Ishikawa (cell line): Measurements from ENCODE around the gene HLCS.

Experiments
- CEBPB ChIP-seq: IDR thresholded peaks from 2 replicates; pipeline ENCODE4 v1.6.1; 2012
- CREB1 ChIP-seq: IDR thresholded peaks from 2 replicates; pipeline ENCODE4 v1.6.1; 2012; ENCODE audit warnings: low read depth
- EGR1 ChIP-seq: IDR thresholded peaks from 2 replicates; pipeline ENCODE4 v1.6.1; 2012
- EP300 ChIP-seq: IDR thresholded peaks from 2 replicates; pipeline ENCODE4 v1.6.1; 2012; ENCODE audit warnings: borderline replicate concordance
- FOXM1 ChIP-seq: IDR thresholded peaks from 2 replicates; pipeline ENCODE4 v1.6.1; 2012; ENCODE audit warnings: low read depth, borderline replicate concordance
- NFIC ChIP-seq: IDR thresholded peaks from 2 replicates; pipeline ENCODE4 v1.6.1; 2012
- RAD21 ChIP-seq: IDR thresholded peaks from 2 replicates; pipeline ENCODE4 v1.6.1; 2012; ENCODE audit warnings: low read depth
- TAF1 ChIP-seq: IDR thresholded peaks from 2 replicates; pipeline ENCODE4 v1.6.1; 2012; ENCODE audit warnings: low read depth, mild to moderate bottlenecking
- TCF12 ChIP-seq: IDR thresholded peaks from 2 replicates; pipeline ENCODE4 v1.6.1; 2012; ENCODE audit warnings: low read depth
- TEAD4 ChIP-seq: IDR thresholded peaks from 2 replicates; pipeline ENCODE4 v1.6.1; 2012
- YY1 ChIP-seq: IDR thresholded peaks from 2 replicates; pipeline ENCODE4 v1.6.1; 2012; ENCODE audit warnings: low read depth
- ZBTB7A ChIP-seq: IDR thresholded peaks from 2 replicates; pipeline ENCODE4 v1.6.1; 2012; ENCODE audit warnings: low read depth
- TF ChIP-seq, protein P1 (sequence below): IDR thresholded peaks from 2 replicates; pipeline ENCODE4 v1.6.1; 2012
- TF ChIP-seq, protein P2 (sequence below): IDR thresholded peaks from 2 replicates; pipeline ENCODE4 v1.6.1; 2012; ENCODE audit warnings: low read depth, mild to moderate bottlenecking
- TF ChIP-seq, protein P3 (sequence below): IDR thresholded peaks from 2 replicates; pipeline ENCODE4 v1.6.1; 2012

Gene HLCS

DNA sequence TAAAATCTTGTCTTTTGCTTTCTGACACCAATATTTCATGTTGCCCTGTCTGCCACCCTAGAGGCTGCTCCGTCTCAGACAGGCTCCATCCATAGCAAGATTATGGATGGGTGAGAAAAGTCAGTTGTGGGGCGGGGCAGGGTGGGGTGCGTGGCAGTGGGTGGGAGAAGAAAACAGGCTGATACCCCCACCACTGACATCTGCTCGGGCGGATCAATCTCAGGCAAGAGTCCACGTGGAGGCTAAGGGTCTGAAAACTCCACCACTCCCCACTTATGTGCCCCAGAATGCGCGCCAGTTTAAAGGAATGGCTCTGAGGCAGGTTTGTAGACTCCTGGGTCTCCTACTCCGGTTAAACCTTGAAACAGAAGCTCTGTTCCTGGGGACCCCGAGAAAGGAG is 101.5 kb downstream of the HLCS start:
- TF ChIP-seq EP300 = no peak
- TF ChIP-seq, protein P1, sequence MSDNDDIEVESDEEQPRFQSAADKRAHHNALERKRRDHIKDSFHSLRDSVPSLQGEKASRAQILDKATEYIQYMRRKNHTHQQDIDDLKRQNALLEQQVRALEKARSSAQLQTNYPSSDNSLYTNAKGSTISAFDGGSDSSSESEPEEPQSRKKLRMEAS = no peak
- TF ChIP-seq, protein P2, sequence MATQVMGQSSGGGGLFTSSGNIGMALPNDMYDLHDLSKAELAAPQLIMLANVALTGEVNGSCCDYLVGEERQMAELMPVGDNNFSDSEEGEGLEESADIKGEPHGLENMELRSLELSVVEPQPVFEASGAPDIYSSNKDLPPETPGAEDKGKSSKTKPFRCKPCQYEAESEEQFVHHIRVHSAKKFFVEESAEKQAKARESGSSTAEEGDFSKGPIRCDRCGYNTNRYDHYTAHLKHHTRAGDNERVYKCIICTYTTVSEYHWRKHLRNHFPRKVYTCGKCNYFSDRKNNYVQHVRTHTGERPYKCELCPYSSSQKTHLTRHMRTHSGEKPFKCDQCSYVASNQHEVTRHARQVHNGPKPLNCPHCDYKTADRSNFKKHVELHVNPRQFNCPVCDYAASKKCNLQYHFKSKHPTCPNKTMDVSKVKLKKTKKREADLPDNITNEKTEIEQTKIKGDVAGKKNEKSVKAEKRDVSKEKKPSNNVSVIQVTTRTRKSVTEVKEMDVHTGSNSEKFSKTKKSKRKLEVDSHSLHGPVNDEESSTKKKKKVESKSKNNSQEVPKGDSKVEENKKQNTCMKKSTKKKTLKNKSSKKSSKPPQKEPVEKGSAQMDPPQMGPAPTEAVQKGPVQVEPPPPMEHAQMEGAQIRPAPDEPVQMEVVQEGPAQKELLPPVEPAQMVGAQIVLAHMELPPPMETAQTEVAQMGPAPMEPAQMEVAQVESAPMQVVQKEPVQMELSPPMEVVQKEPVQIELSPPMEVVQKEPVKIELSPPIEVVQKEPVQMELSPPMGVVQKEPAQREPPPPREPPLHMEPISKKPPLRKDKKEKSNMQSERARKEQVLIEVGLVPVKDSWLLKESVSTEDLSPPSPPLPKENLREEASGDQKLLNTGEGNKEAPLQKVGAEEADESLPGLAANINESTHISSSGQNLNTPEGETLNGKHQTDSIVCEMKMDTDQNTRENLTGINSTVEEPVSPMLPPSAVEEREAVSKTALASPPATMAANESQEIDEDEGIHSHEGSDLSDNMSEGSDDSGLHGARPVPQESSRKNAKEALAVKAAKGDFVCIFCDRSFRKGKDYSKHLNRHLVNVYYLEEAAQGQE = no peak

DNA sequence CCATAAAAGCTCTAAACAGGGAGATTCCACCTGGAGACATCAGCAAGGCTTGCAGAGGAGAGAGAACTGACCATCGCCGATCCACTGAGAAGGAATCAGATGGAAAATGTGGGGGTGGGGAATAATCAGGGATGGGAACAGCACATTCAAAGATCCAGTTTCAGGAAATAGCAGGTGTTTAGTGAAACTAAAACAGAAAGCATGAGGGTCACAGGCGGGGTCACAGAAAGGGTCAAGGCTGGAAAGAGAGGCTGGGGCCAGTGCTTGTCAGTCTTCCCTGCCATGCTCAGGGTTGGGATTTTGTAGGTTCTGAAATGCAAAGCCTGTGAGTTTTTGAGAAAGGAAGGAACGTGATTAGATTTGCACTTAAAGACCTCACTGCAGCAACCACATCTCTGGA is 103.2 kb downstream of the HLCS start:
- TF ChIP-seq CREB1 (no peak), TCF12 (no peak), FOXM1 (no peak), EP300 (no peak), RAD21 (no peak), ZBTB7A (no peak), TAF1 (no peak), EGR1 (no peak), YY1 (no peak), CEBPB (no peak), NFIC (no peak), TEAD4 (no peak)
- TF ChIP-seq, protein P3, sequence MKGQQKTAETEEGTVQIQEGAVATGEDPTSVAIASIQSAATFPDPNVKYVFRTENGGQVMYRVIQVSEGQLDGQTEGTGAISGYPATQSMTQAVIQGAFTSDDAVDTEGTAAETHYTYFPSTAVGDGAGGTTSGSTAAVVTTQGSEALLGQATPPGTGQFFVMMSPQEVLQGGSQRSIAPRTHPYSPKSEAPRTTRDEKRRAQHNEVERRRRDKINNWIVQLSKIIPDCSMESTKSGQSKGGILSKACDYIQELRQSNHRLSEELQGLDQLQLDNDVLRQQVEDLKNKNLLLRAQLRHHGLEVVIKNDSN = no peak
- TF ChIP-seq, protein P2 = no peak

DNA sequence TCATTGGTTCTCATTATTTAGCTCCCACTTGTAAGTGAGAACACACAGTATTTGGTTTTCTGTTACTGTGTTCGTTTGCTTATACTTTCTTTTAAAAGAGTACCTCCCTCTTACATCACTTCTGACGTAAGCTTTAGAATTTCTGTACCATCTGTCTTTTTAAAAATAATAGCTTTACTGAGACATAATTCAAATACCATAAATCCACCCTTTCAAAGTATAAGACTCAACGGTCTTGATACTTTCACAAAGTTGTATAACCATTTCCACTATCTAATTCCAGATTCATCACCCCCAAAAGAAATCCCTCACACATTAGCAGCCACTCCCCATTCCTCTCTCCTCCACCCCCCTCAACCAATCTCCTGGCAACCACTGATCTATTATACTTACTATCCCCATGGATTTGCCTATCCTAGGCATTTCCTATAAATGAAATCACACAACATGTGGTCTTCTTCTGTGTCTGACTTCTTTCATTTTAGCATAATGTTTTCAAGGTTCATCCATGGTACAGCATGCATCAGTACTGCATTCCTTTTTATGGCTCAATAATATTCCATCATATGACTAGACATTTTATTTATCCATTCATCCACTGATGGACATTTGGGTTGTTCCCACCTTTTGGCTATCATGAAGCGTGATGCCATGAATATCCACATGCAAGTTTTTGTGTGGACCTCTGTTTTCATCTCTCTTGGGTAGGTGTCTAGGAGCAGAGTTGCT is 104.7 kb downstream of the HLCS start:
- no peak for TF ChIP-seq EGR1
- TF ChIP-seq, protein P1 = no peak
- no peak for TF ChIP-seq EP300
- no peak for TF ChIP-seq RAD21
- no peak for TF ChIP-seq YY1
- TF ChIP-seq, protein P3 = no peak
- no peak for TF ChIP-seq ZBTB7A
- TF ChIP-seq NFIC = no peak
- TF ChIP-seq TEAD4 = no peak

DNA sequence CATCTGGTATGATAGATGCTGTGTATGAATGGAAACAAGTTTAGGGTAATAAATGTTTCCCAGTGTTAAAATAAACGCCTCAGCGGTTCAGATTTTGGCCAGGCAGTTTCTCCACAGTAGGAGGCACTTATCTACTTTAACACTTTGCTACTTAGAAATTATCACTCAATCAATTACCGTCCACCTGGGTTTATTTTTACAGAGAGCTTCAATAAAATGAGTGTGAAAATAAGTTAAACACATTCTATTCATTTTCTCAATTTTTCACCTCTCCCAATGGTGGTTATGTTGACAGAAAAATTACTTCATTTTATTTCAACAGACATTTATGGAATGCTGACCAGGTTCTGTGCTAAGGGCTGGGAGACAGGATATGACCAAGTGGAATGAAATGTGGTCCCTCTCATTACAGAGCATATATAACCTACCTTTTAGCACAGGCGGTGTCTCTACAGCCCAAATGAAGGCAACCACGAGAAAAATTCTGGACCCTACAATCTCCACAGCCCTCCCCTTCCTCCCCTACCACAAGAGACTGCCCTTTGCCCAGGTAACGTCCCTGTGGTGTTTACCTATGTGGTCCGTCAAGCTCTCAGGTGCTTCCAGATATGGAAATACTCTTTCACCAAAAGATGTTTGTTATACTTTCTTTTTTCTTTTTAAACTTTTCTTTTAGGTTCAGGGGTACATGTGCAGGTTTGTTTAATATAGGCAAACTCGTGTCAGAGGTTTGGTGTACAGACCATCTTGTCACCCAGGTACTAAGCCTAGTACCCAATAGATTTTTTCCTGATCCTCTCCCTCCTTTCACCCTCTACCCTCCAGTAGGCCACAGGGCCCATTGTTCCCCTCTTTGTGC is 105.5 kb downstream of the HLCS start:
- TF ChIP-seq TCF12 = 0 out of 2 replicates have a peak, but pooled peaks have one; percentile 23
- TF ChIP-seq, protein P3 = no peak
- TF ChIP-seq CEBPB = no peak
- TF ChIP-seq FOXM1 = no peak
- TF ChIP-seq CREB1 = no peak
- TF ChIP-seq NFIC = 0 out of 2 replicates have a peak, but pooled peaks have one; percentile 6

DNA sequence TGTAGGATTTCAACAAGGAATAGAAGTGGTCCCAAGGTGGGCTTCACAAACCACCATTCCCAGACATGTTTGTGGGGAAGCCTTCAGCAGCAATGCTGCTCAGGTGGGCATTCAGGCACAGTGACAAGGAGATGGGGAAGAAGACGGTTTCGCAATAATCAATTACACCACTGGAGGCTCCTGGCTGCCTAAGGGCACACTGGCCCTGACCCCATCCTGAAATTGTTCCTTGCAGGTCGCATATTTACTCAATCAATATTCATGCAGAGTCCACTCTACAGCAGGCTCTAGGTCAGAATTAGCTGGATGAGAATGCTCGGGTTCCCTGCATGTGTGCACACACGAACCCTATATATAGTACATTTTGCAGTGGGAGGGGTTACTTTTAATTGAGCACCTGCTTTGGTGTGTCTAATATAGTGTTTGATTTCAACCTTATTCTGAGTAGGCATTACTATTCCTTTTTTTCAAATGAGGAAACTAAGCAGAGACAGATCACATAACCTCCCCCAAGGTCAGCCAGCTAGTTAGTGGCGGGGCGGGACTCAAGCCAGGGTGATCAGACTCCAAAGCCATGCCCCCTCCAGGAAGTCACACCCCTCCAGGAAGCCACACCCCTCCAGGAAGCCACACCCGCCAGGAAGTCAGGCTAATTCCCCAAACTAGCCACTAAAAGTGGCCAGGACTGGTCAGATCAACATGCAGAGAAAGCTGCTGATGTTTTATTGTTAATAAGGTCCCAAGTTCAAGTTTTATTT is 106.5 kb downstream of the HLCS start:
- TF ChIP-seq CEBPB (peak; percentile 77), FOXM1 (no peak)
